LNCaP clone FGC (cell line): ENCODE measurements around the gene EPO.

ENCODE experiments used
- DNase-seq: peaks from one replicate; pipeline ENCODE4 v3.0.0-alpha.2; 2011; ENCODE audit warnings: low read depth
- H3K4me3 ChIP-seq: 2 replicates; pipeline ENCODE4 v1.5.1; 2011; ENCODE audit warnings: mild to moderate bottlenecking, low read depth, low read length, control low read depth
- TF ChIP-seq, protein P1 (sequence below): IDR thresholded peaks from 2 replicates; pipeline ENCODE4 v1.5.1; 2012; ENCODE audit warnings: mild to moderate bottlenecking; ENCODE audit not compliant: control insufficient read depth, insufficient read depth; ENCODE audit errors: extremely low read depth

EPO gene

GRCh38 chr7:100679927-100680575 is 40.2 kb upstream of the EPO start:
- no peak overlapping the region for H3K4me3 ChIP-seq
- no peak for DNase-seq
- TF ChIP-seq, protein P1, sequence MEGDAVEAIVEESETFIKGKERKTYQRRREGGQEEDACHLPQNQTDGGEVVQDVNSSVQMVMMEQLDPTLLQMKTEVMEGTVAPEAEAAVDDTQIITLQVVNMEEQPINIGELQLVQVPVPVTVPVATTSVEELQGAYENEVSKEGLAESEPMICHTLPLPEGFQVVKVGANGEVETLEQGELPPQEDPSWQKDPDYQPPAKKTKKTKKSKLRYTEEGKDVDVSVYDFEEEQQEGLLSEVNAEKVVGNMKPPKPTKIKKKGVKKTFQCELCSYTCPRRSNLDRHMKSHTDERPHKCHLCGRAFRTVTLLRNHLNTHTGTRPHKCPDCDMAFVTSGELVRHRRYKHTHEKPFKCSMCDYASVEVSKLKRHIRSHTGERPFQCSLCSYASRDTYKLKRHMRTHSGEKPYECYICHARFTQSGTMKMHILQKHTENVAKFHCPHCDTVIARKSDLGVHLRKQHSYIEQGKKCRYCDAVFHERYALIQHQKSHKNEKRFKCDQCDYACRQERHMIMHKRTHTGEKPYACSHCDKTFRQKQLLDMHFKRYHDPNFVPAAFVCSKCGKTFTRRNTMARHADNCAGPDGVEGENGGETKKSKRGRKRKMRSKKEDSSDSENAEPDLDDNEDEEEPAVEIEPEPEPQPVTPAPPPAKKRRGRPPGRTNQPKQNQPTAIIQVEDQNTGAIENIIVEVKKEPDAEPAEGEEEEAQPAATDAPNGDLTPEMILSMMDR = no peak

DNA sequence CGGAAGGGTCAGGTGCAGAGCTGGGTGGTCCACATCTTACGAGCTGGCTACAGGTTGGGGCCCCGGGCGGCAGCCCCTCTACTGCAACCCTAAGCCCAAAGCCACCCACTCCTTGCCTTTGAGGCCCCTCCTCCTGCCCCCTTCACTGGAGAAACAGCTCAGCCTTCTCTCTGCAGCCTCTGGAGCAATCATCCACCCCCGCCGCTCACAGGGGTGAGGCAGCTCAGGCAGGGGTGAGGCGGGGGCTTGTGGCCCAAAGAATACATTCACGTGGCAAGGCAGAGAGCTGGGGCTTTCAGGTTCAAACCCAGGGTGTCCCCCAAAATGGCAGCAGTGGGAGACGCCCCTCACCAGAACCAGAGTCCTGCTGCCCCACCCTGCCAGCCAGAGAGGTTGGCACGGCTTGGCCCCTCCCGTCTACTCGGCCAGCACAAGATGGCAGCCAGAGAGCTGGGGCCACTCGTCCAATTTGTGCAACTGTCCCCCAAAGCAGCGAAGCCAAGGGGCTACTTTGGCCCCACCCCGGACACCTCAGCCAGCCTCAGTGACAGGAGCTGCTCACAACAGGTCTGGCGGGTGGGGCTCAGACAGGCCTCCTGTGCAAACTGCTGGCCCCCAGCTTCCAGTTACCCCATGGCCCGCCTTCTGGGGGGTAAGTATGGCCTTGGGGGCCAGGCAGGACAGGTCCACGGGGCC is 39.5 kb upstream of the EPO start:
- DNase-seq = no peak
- no peak overlapping the region for H3K4me3 ChIP-seq
- TF ChIP-seq, protein P1 = no peak

GRCh38 chr7:100681491-100682227 is 38.6 kb upstream of the EPO start:
- DNase-seq = no peak
- no peak overlapping the region for H3K4me3 ChIP-seq
- TF ChIP-seq, protein P1 = no peak

GRCh38 chr7:100682228-100682741 is 38.0 kb upstream of the EPO start:
- no peak for DNase-seq
- no peak overlapping the region for H3K4me3 ChIP-seq
- TF ChIP-seq, protein P1 = no peak

DNA sequence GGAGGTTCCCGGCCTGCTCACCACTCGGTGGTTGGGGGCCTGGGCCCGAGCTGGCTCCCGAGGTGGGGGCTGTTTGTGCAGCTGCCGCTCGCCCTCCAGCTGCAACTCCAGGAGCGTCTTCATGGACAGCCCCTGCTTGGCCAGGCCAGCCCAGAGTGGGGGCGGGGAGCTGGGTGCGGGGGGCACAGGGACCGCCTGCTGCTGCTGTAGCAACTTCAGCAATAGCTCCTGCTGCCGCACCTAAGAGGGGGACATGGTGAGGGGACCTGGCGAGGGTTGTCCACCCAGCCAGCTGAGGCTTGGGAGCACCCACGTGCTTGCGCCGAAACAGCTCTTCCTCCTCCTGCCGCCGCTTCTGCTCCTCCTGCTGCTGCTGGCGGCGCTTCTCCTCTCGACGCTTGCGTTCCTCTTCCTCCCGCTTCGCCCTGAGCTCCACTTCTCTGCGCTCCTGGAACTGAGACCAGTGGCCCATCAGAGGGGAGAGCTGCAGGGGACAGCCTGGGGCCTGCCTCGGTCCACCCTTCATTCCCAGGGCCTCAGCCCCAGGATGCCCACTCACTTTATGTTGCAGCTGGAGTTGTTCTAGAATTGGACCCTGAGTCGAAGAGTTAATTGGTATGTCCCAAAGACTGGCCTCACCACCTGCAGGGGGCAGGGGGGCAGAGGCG is 37.1 kb upstream of the EPO start:
- no peak for DNase-seq
- TF ChIP-seq, protein P1 = no peak
- H3K4me3 ChIP-seq = no peak overlapping the region

GRCh38 chr7:100683659-100684533 is 36.4 kb upstream of the EPO start:
- DNase-seq = no peak
- TF ChIP-seq, protein P1 = no peak
- no peak overlapping the region for H3K4me3 ChIP-seq
